HG02970 (cell line): ENCODE data around the gene BCAS3.
"Not testable (repeated sequence)": the region's sequence is repeated elsewhere in the genome, so short reads cannot be mapped to it uniquely, and the experiment has no call there.

Source experiments
- ATAC-seq: cut with Tn5 transposase; IDR thresholded peaks from one replicate; pipeline ENCODE4 v1.9.1; 2021; ENCODE audit warnings: mild to moderate bottlenecking, moderate library complexity, moderate number of reproducible peaks; ENCODE audit not compliant: unreplicated experiment, low FRiP score

BCAS3 gene

DNA sequence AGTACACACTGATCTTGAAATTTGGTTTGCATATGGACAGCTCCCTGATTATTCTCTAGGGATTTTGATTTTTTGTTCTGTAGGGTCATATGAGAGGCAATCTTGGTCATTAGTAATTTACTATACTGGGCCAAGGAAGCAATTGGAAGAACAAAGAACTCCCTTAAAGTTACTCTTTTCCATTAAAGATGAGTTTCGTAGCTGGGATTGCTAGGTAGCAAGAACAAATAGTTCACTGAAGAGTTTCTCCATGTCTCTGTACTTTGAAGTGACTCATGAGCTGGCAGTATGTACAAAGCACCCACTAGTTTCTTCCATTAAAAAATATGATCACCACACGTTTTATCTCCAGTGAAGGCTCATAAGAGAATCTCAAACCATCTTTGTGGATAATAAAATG, 6.2 kb upstream of the BCAS3 start:
- no peak for ATAC-seq

DNA sequence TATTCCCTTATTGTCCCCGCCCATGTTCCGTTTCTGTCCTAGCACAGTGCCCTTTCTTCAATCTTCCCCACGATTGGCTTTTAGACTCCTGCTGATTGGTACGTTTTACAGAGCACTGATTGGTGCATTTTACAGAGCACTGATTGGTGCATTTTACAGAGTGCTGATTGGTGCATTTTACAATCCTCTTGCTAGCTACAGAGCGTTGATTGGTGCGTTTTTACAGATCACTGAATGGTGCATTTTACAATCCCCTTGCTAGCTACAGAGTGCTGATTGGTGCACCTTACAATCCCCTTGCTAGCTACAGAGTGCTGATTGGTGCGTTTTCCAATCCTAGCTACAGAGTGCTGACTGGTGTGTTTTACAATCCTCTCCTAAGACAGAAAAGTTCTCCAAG, 3.0 kb upstream of the BCAS3 start:
- not testable (repeated sequence) for ATAC-seq

GRCh38 chr17:60675997-60676396, 1.7 kb upstream of the BCAS3 start:
- ATAC-seq: no peak

DNA sequence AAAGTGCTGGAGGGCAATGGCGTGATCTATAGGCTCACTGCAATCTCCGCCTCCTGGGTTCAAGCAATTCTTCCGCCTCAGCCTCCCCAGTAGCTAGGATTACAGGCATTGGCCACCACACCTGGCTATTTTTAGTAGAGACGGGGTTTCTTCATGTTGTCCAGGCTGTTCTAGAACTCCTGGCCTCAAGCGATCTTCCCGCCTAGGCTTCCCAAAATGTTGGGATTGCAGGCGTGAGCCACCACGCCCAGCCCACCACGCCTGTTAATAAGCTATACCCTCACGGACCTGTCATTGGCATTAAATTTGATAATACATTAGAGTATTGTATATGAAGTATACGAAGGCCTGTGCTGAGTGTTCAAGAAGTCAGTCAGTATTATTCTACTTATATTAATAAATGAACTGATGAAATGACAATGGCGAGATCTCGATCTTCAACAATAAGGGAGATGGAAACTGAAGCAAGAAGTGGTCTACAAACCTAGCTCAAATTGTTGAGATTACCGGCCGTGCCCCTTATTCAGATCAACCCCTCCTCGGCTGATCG, 818 bp upstream of the BCAS3 start:
- ATAC-seq: no peak

DNA sequence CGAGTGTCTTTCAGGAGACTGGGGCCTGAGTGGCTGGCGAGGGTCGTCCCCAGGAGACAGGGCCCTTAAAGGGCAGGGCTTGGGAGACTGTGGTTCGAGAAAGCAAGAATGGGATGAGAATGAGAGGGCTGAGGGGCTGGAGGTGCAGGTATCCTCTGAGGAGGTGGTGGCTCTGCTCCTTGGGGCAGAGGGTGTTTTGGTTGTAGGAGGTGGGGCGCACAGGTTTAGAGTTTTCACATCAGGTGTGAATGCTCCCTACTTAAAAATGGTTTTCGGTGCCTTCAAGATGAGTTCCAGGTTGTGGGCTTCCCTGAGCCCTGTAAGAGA, 430 bp downstream of the BCAS3 start:
- ATAC-seq: no peak

- ATAC-seq: no peak
These were observed 1.6 kb downstream of the BCAS3 start for GRCh38 chr17:60679287-60679686.

GRCh38 chr17:60680754-60681153, 3.1 kb downstream of the BCAS3 start:
- ATAC-seq: no peak

DNA sequence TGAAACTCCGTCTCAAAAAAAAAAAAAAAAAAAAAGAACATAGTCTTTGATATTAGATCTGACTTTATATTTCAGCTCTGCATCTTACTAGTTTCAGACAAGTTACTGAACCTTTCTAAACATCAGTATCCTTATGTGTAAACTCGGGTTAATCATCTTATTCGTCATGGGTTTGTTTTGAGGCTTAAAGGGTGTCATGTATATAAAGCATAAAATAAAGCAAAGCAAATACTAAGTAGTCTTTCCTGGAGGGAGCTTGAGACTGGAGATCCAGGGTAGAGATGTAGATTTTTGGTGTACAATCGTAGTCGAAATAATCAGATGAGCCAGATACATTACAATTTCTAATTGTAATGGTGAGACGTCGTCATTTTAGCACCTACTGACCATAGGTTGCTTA, 7.8 kb downstream of the BCAS3 start:
- ATAC-seq: no peak

GRCh38 chr17:60695960-60696359, 18.3 kb downstream of the BCAS3 start:
- no peak for ATAC-seq

- ATAC-seq: no peak
These were observed 21.4 kb downstream of the BCAS3 start for GRCh38 chr17:60699090-60699489.

DNA sequence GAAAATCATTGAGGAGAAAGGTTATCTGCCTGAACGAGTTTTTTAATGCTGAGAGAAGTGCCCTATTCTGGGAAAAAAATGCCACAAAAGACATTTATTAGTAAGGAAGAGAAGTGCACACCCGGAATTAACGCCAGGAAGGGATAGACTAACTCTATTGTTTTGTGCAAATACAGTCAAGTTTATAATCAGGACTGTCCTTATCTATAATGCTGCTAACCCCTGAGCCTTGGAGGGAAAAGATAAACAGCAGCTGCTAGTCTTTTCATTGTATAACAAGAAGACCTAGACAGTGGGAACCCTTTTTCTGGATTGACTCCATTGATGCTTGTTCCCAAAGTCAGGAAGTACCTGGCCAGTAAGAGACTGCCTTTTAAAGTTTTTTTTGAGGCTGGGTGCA, 26.5 kb downstream of the BCAS3 start:
- no peak for ATAC-seq

DNA sequence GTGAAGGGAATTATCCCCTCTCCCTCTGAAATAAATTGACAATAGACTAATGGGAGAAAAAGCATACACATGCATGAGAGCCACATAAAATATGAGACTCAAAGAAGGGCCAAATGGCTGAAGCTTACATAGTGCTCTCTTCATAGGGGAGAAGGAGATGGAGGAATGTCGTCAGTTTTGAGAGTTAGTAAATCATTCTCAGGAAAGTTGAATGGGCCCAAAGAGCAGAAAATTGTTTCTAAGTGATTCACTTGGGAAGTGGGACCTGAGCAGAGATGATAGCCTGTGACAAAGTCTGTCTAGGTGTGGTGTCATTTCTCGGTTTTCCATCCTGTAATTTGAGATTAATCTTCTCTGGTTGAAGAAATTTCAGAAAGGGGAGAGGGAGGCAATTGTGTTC, 35.0 kb downstream of the BCAS3 start:
- no peak for ATAC-seq

DNA sequence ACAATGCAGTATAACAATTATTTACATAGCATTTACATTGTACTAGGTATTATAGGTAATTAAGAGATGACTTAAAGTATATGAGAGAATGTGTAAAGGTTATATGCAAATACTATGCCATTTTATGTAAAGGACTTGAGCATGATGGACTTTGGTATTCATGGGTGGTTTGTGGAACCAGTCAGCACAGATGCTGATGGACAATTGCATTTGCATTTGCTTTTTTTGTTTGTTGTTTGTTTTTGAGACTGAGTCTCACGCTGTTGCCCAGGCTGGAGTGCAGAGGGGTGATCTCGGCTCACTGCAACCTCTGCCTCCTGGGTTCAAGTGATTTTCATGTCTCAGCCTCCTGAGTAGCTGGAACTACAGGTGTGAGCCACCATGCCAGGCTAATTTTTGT, 36.0 kb downstream of the BCAS3 start:
- ATAC-seq: no peak

DNA sequence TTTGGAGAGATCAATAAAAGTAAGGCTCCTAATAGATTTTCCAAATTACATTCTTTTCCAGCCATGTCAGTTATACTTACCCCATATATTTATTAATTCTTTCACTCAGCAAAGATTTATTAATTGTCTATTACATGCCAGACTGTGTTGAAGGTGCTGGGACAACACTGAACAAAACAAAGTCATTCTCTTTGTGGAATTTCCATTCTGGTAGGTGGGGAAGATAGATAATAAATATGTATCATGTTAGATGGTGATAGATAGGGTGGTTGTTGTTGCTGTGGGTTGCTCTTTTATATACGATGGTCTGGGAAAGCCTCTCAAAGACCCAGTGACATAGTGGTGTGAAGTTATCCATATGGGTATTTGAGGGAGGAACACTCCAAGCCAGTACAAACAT, 39.1 kb downstream of the BCAS3 start:
- ATAC-seq: no peak

GRCh38 chr17:60717814-60718213, 40.2 kb downstream of the BCAS3 start:
- ATAC-seq: no peak

DNA sequence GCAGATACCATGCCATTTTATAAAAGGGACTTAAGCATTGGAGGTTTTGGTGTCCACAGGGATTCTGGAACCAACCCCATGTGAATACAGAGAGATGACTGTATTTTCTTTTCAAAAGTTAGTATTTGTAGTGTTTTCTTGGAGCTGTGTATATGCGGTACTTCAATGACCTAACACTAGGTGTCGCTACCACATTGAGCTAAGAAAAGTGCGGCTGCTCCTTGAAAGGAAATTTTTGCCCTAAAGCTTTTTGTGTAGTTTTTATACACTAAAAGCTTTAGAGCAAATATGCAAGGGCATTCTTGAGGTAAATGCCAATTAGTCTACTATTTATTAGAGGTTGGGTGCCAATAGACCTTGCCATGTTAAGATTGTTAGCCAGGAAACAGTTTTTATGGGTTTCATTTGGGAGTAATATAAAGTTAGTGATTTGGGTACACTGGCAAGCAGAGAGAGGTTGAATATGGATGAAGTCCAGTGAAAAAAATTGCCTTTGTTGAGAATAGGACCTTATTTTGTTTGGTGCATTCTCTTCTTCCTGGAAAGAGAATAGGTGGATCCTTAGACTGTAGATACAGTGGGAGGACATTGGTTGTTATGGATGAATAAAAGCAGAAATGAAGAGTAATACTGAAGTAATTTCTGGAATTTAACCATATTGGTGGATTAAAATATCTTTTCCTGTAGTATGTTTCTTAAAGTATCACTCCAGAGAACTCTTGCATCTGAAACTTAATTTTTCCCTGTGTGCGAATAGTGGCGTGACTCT, 43.3 kb downstream of the BCAS3 start:
- ATAC-seq: no peak

- no peak for ATAC-seq
These were observed 47.0 kb downstream of the BCAS3 start for GRCh38 chr17:60724647-60725046.

- ATAC-seq: no peak
These were observed 52.2 kb downstream of the BCAS3 start for GRCh38 chr17:60729854-60730253.

DNA sequence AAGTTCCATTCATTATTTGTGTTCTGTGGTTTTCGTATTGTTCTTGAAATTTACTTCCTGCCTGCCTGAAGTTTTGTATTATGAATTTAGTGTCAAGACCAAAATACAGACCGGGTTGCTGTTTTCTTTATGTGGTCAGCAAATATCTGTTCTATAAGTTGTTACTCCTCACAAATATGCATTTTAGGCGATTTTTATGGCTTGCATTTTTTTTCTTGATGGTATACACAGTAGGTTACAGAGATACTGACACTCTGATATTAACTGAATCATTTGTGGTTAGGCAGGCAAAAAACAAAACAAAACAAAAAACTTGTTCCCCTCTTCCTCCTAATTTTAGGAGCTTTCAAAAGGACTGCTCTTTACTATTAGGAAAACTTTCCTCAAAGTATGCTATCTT, 52.6 kb downstream of the BCAS3 start:
- ATAC-seq: no peak

- ATAC-seq: no peak
These were observed 60.6 kb downstream of the BCAS3 start for GRCh38 chr17:60738287-60738686.

DNA sequence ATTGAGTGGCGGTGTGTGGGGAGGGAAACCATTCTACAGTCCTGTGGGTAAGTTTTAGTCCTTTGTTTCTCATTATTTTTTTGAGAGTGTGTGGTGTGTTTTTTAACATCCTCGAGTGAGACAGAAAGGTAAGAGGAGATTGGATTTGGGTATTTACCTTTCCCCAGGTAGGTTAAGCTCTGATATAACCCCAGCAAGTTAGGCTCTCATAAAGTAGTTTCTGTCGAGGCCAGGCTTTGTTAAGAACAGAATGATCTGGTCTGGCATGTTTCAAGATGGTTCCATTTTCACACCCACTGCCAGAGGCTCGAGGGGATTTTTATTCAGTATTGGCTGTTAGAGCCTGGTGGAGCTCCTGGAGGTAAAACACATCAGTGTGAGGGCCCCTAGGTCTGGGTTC, 62.9 kb downstream of the BCAS3 start:
- ATAC-seq: no peak

DNA sequence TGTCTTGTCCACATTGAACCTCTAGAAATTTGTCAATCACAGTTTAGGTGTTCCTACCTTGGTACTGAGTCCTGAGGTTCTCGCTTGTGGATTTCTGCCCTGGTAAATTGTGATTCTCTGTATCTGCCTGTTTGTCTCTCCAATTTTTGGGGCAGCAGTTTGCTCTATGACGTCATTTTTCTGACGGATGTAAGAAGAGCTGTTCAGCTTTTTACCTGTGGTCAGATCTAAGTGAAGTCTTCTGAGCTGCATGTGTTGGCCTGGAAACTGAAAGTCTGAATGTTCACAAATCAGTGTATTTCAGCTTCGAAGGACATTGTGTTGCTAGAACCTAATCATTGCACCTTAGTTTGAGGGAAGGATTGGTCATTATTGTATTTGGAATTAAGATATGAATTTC, 63.4 kb downstream of the BCAS3 start:
- no peak for ATAC-seq

GRCh38 chr17:60743282-60743681, 65.6 kb downstream of the BCAS3 start:
- ATAC-seq: no peak
